H1 (cell line): Measurements from ENCODE around the gene ARRDC1. TPM values are rescaled to one million over a fixed set of nuclear protein-coding genes. Genes with fewer than 3 reads are reported as not detected.

Experiments
- ATF2 ChIP-seq: IDR thresholded peaks from 2 replicates; pipeline ENCODE4 v1.6.1; 2012; ENCODE audit warnings: low read length, inconsistent platforms
- GABPA ChIP-seq: IDR thresholded peaks from 2 replicates; pipeline ENCODE4 v1.6.1; 2011; ENCODE audit warnings: mild to moderate bottlenecking, low read length, moderate library complexity, borderline replicate concordance; ENCODE audit not compliant: insufficient read depth
- RNF2 ChIP-seq: fragments of 200-900, 300-1000 bp; sonication (generic); IDR thresholded peaks from 2 replicates; pipeline ENCODE4 v1.7.1; 2016; ENCODE audit warnings: borderline replicate concordance, low read depth, mild to moderate bottlenecking, antibody characterized with exemption, low read length; ENCODE audit not compliant: poor library complexity, severe bottlenecking; ENCODE audit errors: missing control alignments
- polyA plus RNA-seq, 7 experiments: library from polyadenylated mRNA; depleted of rRNA in 3 of 7; stranded (reverse) in 5 of 7; unstranded in 2 of 7; fragments of >200 nt in 5 of 7; fragments of 200-250 nt in 2 of 7; gene quantifications; 1 replicate in 5 of 7; 2 replicates in 1 of 7; 4 replicates in 1 of 7; pipeline versions ENCODE4 v1.2.1 to v1.2.3, GENCODE V29; 2011 to 2013; ENCODE audit warnings: missing spikeins in 2 of 7, mixed read lengths in 2 of 7
- total RNA-seq: library from RNA; stranded (reverse); fragmentation: NEBNext Ultra II Directional; extraction: Animal tissue kit (Norgen Biotek cat#: 25700); gene quantifications from 2 replicates; pipeline ENCODE4 v1.2.1, GENCODE V29; 2021

ARRDC1 gene
- total and polyA plus RNA-seq, 2 of the 8 experiments (the other 6 are each of a cell fraction or from before 2014, with no cell fraction given) = 22.0 to 58.4 TPM

- TF ChIP-seq RNF2 (no peak), ATF2 (no peak), GABPA (no peak)
Observed at GRCh38 chr9:137606734-137607138, 1.2 kb downstream of the ARRDC1 start (continued).
